ENCODE measurements around the gene MYF5.
A peak's percentile ranks its signal among the peaks of the same experiment; 100 is the strongest.

The MYF5 gene

DNA sequence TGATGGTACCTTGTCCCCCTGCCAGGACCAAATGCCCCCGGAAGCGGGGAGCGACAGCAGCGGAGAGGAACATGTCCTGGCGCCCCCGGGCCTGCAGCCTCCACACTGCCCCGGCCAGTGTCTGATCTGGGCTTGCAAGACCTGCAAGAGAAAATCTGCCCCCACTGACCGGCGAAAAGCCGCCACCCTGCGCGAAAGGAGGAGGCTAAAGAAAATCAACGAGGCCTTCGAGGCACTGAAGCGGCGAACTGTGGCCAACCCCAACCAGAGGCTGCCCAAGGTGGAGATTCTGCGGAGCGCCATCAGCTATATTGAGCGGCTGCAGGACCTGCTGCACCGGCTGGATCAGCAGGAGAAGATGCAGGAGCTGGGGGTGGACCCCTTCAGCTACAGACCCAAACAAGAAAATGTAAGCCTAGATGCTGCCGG, 8.9 kb upstream of the MYF5 start:
- DNase-seq (ENCODE audit: low read depth) = no peak

- DNase-seq (ENCODE audit: low read depth) = no peak
Observed at GRCh38 chr12:80708259-80708974, 8.3 kb upstream of the MYF5 start.

- DNase-seq (ENCODE audit: low read depth) = no peak
Observed at GRCh38 chr12:80708975-80709328, 7.8 kb upstream of the MYF5 start.

DNA sequence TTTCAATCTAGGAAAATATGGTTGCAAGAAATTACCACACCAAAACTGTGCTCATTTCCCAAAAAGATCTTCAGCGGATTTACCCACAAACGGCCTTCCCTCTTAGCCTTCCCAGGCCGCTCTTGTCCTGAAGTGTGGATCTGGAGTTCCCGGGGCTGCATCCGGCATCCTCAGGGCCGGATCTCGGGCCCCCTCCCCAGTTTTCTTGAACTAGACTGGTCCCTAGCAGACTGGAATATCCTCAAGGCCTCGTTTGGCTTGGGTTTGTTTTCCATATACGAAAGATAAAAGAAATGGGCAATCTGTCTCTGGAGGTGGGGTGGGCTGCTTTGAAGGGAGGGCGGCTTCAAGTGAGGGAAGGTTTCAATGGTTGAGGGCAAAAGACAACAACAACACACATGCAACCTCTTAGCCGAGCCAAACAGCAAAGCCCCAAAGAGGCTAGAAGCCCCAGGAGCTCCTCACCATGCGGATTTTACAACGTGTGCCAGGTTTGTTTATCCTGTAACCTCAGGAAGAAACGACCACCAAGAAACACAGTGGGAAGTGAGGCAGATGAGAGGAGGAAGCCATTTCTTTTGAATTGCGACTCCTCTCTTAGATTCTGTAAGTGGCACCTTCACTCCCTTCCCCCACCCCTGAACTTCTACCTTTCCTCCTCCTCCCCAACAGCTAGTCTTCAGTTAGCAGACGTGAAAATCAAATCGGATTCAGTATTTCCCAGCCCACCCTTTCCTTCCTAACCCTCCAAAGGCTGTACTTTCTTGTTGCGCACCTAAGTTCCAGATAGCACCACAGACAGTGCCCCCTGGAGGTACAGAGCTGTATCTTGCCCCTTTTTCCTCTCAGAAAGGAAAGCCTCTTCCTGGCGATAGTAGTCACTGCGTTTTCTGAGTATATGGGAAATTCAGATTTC, 6.6 kb upstream of the MYF5 start:
- no peak for DNase-seq (ENCODE audit: low read depth)

GRCh38 chr12:80710727-80711449, 5.8 kb upstream of the MYF5 start:
- no peak for DNase-seq (ENCODE audit: low read depth)

DNA sequence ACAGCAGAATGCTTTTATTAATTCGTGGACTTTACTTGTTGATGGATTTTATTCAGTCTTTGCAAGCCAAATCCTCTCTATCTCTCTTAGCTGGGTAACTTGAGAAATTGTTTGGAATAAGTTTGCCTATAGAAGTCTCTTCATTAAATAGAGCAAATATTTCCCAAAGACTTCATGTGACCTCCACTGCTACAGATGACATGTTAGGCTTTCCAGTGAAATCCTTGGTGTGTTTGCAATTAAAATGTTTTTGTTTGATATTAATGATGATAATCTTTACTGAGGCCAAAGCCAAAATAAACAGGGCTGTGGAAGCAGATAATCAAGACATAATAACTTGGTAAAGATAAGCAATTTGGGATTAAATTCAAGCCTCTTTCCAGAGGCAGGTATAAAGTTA, 4.8 kb upstream of the MYF5 start:
- no peak for DNase-seq (ENCODE audit: low read depth)

- DNase-seq (ENCODE audit: low read depth) = no peak
Observed at GRCh38 chr12:80712866-80713265, 3.8 kb upstream of the MYF5 start.

DNA sequence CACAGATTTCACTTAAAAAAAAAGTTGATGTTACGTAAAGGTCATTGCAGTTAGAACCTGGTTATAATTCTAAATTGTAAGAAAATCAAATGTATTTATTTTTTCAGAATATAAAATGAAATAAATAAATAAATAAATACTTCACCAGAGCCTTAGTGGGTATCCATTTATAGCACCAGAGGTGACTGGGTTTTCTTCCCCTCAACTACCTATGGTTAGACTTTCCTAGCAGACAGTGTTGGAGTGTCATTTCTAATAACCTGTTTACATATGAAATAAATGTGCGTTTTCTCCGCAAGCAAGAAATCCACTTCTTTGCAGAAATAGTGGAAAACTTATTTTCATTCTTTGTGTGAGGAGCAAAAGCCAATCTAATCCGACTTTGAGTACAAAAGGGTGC, 3.3 kb upstream of the MYF5 start:
- DNase-seq (ENCODE audit: low read depth) = no peak

DNA sequence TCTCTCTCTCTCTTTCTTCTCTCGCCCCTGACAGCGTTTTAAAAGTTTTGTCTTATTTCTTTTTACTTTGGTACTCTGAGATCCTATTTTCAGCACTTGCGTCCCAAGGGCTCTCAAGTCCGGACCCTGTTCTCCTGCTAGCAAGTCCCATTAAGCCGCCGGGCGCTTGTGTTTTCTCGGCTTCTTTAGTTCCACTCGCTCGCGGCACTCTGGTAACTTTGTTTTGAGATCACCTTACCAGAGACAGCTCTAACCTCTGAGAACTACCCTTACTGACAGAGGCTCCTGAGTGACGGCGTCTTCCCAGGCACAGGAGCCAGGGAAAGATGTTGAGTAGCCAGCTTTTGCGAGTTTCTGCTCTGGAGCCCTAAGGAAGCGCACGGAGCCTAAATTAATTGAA, 2.7 kb upstream of the MYF5 start:
- no peak for DNase-seq (ENCODE audit: low read depth)

GRCh38 chr12:80714846-80715245, 1.9 kb upstream of the MYF5 start:
- no peak for DNase-seq (ENCODE audit: low read depth)

GRCh38 chr12:80715713-80716249, 931 bp upstream of the MYF5 start:
- no peak for DNase-seq (ENCODE audit: low read depth)

GRCh38 chr12:80717856-80718255, 1.1 kb downstream of the MYF5 start:
- DNase-seq (ENCODE audit: low read depth) = no peak

GRCh38 chr12:80720516-80720915, 3.8 kb downstream of the MYF5 start:
- no peak for DNase-seq (ENCODE audit: low read depth)

GRCh38 chr12:80721326-80721725, 4.6 kb downstream of the MYF5 start:
- DNase-seq (ENCODE audit: low read depth) = no peak

DNA sequence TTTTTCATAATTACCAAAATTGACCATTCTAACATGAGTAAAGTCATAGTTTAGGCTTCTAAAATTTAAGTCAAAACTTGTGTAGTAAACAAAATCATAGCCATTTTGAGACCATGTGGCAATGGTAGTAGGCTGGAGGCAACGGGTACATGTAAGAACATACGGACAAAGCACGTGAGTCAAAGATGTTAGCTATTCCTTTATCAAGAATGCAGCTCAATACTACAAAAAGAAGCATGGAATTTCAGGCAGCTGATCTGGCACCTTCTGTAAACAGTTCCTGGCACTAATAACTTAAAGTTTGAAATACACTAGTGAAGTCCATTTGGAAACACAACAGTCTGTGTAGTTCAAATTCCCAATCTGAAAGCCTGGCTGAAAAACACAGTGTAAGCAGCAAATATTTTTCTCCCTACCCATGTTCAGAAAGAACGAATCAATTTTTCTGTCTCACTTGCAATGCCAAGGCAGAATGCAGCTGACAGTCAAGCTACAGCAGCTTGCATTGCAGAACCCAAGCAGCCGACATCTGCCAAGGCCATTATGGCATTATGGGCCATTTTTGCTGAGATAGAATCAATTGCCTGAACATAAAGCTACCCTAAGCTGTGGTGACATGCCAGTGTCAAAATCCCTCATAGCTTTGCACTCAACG, 29.3 kb downstream of the MYF5 start:
- DNase-seq (ENCODE audit: low read depth) = no peak

DNA sequence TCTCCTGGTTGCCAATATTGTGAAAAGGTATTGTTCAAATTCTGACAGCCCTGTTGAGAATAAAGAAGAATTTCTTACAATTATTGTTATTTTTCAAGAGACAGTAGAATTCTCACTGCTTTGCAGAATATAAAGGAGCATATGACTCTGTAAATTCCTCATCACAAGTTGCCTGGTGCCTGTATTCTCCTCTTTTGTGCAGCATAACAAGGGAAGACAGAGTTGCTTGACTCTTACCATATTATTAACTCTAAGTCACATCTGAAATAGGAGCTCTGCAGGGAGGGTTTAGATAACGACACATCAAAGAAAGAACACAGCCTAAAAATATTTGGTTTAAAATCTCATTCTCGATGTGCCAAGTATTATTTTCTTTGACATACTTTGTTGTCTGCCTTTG, 31.1 kb downstream of the MYF5 start:
- DNase-seq (ENCODE audit: low read depth) = no peak

- DNase-seq (ENCODE audit: low read depth) = no peak
Observed at GRCh38 chr12:80749456-80749855, 32.7 kb downstream of the MYF5 start.

DNA sequence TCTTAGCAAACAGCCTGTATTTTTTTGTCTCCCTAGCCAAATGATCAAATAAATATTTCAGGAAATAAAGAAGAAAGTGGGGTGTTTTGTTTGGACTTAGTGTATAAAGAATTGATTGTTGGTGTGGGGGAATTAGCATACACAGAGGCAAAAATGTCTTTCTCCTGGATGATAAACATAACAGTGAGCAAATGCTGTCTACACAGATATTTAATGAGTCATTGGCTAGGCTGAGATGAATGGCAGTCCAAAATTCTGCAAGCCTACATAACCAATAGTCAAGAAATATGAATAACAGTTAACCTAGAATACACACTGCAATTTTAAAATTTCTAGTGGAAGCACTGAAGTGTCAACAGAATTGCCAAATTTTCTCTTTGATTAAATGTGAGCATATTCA, 35.8 kb downstream of the MYF5 start:
- no peak for DNase-seq (ENCODE audit: low read depth)

DNA sequence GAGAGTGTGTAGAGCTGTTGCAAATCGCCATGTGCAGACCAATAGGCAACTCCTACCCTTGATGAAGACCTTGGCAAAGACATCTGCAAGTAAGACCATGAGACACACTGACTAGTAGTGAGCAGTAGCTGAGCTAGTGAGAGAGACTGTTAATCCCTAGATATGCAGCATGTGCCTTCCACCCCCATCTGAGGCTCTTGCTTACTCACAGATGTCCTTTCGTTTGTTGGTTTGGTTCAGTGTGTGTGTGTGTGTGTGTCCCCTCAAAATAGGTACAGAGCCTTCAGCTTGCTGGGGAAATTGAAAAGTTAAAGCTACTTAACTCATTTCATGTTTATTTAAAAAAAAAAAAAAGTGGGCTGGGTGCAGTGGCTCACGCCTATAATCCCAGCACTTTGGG, 37.6 kb downstream of the MYF5 start:
- no peak for DNase-seq (ENCODE audit: low read depth)

GRCh38 chr12:80756875-80757274, 40.2 kb downstream of the MYF5 start:
- DNase-seq (ENCODE audit: low read depth) = peak; percentile 11

DNA sequence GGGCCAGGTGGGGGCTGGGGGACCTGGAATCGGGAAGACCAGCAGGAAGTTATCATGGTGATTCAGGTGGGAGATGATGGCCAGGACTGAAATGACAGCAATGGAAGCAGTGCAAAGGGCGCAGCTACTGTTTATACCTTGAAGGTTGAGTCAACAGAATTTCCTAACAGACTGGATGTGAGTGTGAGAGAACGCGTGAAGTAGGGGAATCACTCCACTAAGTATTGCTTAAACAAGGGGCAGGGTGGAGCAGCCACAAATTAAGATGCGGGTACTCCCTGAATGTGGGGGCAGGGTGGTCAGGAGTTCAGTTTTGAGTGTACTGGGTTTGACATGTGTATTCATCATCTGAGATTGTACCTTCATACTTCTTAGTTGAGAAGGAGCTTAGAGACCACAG, 45.1 kb downstream of the MYF5 start:
- DNase-seq (ENCODE audit: low read depth) = no peak

- DNase-seq (ENCODE audit: low read depth) = peak; percentile 41
Observed at GRCh38 chr12:80763874-80764273, 47.2 kb downstream of the MYF5 start.

Data from stromal cell of bone marrow (primary cell).